ENCODE measurements around the gene EMC9. TPM values are rescaled to one million over a fixed set of nuclear protein-coding genes. Genes with fewer than 3 reads are reported as not detected.
"Not testable (repeated sequence)": the region's sequence is repeated elsewhere in the genome, so short reads cannot be mapped to it uniquely, and the experiment has no call there.

Gene EMC9
- total RNA-seq, 2 donors from 2014 or later = 38.0 to 56.5 TPM

- peaks cover 15 to 34% of the 10 kb centered on the region in 2 donors for H3K36me3 Mint-ChIP-seq (ENCODE audit: insufficient read depth in 2 of 2)
- H3K4me1 Mint-ChIP-seq (ENCODE audit: low read depth) = peaks cover 20% of the 10 kb centered on the region
- ATAC-seq (replicated peaks in 1 of 2) (no peak), DNase-seq (no peak)
- H3K9me3 Mint-ChIP-seq = no peaks in the 10 kb centered on the region
- H3K27ac Mint-ChIP-seq = peak overlapping the region; percentile 94
- H3K27me3 Mint-ChIP-seq (ENCODE audit: low read depth) = no peaks in the 10 kb centered on the region
- peak overlapping the region; percentile 98 to 100 for H3K4me3 Mint-ChIP-seq
Observed at GRCh38 chr14:24115422-24116127, 25.8 kb downstream of the EMC9 start.

- peak; percentile 88 to 89 for ATAC-seq (replicated peaks in 1 of 2)
- Mint-ChIP-seq H3K27ac (peak within 1 kb of the TSS; percentile 94), H3K4me1 (ENCODE audit: low read depth) (peaks cover 21% of the 10 kb centered on the region), H3K27me3 (ENCODE audit: low read depth) (no peaks in the 10 kb centered on the region), H3K36me3 (ENCODE audit: insufficient read depth in 2 of 2) (peaks cover 14 to 34% of the 10 kb centered on the region in 2 donors), H3K9me3 (no peaks in the 10 kb centered on the region), H3K4me3 (peak within 1 kb of the TSS; percentile 98 to 100)
- DNase-seq = peak; percentile 99
Observed at GRCh38 chr14:24114532-24115421, 26.6 kb downstream of the EMC9 start, which contains the start of the genes DCAF11 and NRL. Gene DCAF11 (plus strand): TSS chr14:24114777. CDS start chr14:24115595, 818 bp downstream. Gene NRL (minus strand): TSS chr14:24114949. CDS start chr14:24082848, 32,101 bp downstream.

- no peaks in the 10 kb centered on the region for H3K27me3 Mint-ChIP-seq (ENCODE audit: low read depth)
- peak; percentile 47 for ATAC-seq (replicated peaks in 1 of 2)
- peaks cover 12 to 28% of the 10 kb centered on the region in 2 donors for H3K36me3 Mint-ChIP-seq (ENCODE audit: insufficient read depth in 2 of 2)
- H3K9me3 Mint-ChIP-seq = no peaks in the 10 kb centered on the region
- peaks cover 30% of the 10 kb centered on the region for H3K4me1 Mint-ChIP-seq (ENCODE audit: low read depth)
- peak overlapping the region; percentile 98 to 100 for H3K4me3 Mint-ChIP-seq
- DNase-seq = peak; percentile 87 to 89
- H3K27ac Mint-ChIP-seq = peak overlapping the region; percentile 94
Observed at GRCh38 chr14:24113801-24114531, 27.4 kb downstream of the EMC9 start.

DNA sequence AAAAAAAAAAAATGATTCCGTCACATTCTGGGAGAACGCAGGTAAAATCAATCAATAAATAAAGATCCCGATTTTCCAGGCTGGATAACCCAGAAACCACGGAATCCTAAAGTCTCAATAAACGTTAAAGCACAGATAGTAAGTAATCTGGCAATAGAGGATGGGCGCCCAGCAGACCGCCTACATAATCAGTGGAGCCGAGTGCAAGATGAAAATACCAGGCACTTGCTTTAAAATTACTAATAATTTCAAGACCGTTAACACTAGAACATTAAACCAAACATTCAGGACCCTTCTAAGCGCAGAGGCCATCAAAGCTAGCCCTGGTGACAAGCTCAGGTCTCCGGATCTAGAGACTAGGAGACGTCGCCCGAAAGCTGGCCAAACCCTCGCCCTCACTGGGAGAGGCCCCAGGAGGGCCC, 28.0 kb downstream of the EMC9 start:
- Mint-ChIP-seq H3K9me3 (no peaks in the 10 kb centered on the region), H3K36me3 (ENCODE audit: insufficient read depth in 2 of 2) (peaks cover 9 to 22% of the 10 kb centered on the region in 2 donors), H3K27me3 (ENCODE audit: low read depth) (no peaks in the 10 kb centered on the region), H3K27ac (peak overlapping the region; percentile 94), H3K4me1 (ENCODE audit: low read depth) (peaks cover 35% of the 10 kb centered on the region), H3K4me3 (peak overlapping the region; percentile 98 to 100)
- no peak for DNase-seq
- ATAC-seq (replicated peaks in 1 of 2) = no peak

DNA sequence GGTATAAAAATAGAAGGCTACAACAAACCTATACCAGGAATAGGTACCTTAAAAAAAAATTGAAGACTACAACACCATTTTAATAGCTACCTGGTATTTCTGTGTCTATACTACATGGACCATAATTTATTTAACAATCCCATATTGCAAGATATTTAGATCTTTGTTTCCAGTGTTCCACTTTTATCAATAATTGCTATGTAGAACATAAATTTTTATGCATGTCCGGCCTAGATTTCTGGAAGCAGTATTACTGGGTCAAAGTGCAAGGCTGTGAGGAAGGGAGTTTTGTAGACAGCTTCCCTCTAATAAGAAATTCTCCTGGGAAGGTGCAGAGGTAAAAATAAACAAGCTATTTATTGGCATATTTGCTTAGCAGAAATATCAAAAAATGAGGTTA, 30.9 kb downstream of the EMC9 start:
- H3K4me3 Mint-ChIP-seq = no peak overlapping the region
- no peak for ATAC-seq (replicated peaks in 1 of 2)
- peaks cover 24% of the 10 kb centered on the region for H3K4me1 Mint-ChIP-seq (ENCODE audit: low read depth)
- peaks cover 5% of the 10 kb centered on the region in 2 donors for H3K36me3 Mint-ChIP-seq (ENCODE audit: insufficient read depth in 2 of 2)
- DNase-seq = no peak
- no peaks in the 10 kb centered on the region for H3K9me3 Mint-ChIP-seq
- H3K27ac Mint-ChIP-seq = no peak overlapping the region
- no peaks in the 10 kb centered on the region for H3K27me3 Mint-ChIP-seq (ENCODE audit: low read depth)

GRCh38 chr14:24110060-24110459, 31.3 kb downstream of the EMC9 start:
- Mint-ChIP-seq H3K36me3 (ENCODE audit: insufficient read depth in 2 of 2) (peaks cover under 1 to 1% of the 10 kb centered on the region in 2 donors), H3K27me3 (ENCODE audit: low read depth) (no peaks in the 10 kb centered on the region), H3K4me3 (no peak overlapping the region), H3K4me1 (ENCODE audit: low read depth) (peaks cover 20% of the 10 kb centered on the region), H3K27ac (peak overlapping the region; percentile 28), H3K9me3 (no peaks in the 10 kb centered on the region)
- DNase-seq = no peak
- ATAC-seq (replicated peaks in 1 of 2) = no peak

- H3K27ac Mint-ChIP-seq = peak overlapping the region; percentile 87
- no peaks in the 10 kb centered on the region for H3K9me3 Mint-ChIP-seq
- H3K36me3 Mint-ChIP-seq (ENCODE audit: insufficient read depth in 2 of 2) = peaks cover 6 to 15% of the 10 kb centered on the region in 2 donors
- no peaks in the 10 kb centered on the region for H3K27me3 Mint-ChIP-seq (ENCODE audit: low read depth)
- ATAC-seq (replicated peaks in 1 of 2) = peak in 1 of 2 donors; percentile 37
- H3K4me1 Mint-ChIP-seq (ENCODE audit: low read depth) = peaks cover 19% of the 10 kb centered on the region
- no peak for DNase-seq
- peak overlapping the region; percentile 24 to 30 for H3K4me3 Mint-ChIP-seq
Observed at GRCh38 chr14:24108336-24108874, 33.0 kb downstream of the EMC9 start.

DNA sequence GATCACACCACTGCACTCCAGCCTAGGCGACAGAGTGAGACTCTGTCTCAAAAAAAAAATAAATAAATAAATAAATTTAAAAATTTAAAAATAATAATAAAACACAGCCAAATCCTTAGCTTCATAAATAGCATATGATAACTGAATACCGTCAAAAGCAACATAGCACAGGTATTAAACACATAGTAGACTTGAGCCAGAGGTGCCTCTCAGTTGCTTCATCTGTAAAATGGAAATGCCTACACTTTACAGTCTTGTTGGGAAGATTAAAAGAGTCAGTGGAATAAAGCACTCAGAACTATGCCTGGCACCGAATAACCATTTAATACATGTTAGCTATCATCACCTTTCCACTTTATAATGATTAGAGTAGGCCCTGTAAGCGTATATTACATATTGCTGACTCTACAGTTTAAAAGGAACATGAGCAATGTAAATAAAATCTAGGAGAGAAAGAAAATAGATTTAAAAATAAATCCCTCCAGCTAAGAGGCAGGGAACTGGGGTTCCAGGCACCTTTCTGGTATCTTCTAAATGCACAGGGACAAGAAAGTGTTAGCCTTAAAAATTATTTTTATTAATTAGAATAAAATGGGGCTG, 34.6 kb downstream of the EMC9 start:
- H3K27me3 Mint-ChIP-seq (ENCODE audit: low read depth) = no peaks in the 10 kb centered on the region
- peaks cover 9 to 27% of the 10 kb centered on the region in 2 donors for H3K36me3 Mint-ChIP-seq (ENCODE audit: insufficient read depth in 2 of 2)

GRCh38 chr14:24105609-24106239, 35.7 kb downstream of the EMC9 start:
- Mint-ChIP-seq H3K4me1 (ENCODE audit: low read depth) (peaks cover 19% of the 10 kb centered on the region), H3K27ac (peak overlapping the region; percentile 81), H3K36me3 (ENCODE audit: insufficient read depth in 2 of 2) (peaks cover 9 to 27% of the 10 kb centered on the region in 2 donors)
- not testable (repeated sequence) for H3K4me3 Mint-ChIP-seq; DNase-seq; H3K9me3 Mint-ChIP-seq; ATAC-seq (replicated peaks in 1 of 2); H3K27me3 Mint-ChIP-seq (ENCODE audit: low read depth)

More for the DNA sequence above, 34.6 kb downstream of the EMC9 start:
- H3K27ac Mint-ChIP-seq = peak overlapping the region; percentile 22
- H3K4me1 Mint-ChIP-seq (ENCODE audit: low read depth) = peaks cover 19% of the 10 kb centered on the region
- no peak overlapping the region for H3K4me3 Mint-ChIP-seq
- no peaks in the 10 kb centered on the region for H3K9me3 Mint-ChIP-seq
- ATAC-seq (replicated peaks in 1 of 2) (no peak), DNase-seq (no peak)

DNA sequence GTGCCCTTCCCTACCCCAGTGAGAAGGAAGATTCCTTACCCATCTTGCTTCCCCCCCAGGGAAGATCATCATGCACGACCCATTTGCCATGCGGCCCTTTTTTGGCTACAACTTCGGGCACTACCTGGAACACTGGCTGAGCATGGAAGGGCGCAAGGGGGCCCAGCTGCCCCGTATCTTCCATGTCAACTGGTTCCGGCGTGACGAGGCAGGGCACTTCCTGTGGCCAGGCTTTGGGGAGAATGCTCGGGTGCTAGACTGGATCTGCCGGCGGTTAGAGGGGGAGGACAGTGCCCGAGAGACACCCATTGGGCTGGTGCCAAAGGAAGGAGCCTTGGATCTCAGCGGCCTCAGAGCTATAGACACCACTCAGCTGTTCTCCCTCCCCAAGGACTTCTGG, 37.9 kb downstream of the EMC9 start:
- Mint-ChIP-seq H3K9me3 (no peaks in the 10 kb centered on the region), H3K4me3 (no peak overlapping the region), H3K36me3 (ENCODE audit: insufficient read depth in 2 of 2) (peaks cover 12 to 32% of the 10 kb centered on the region in 2 donors), H3K27me3 (ENCODE audit: low read depth) (no peaks in the 10 kb centered on the region), H3K4me1 (ENCODE audit: low read depth) (peaks cover 4% of the 10 kb centered on the region), H3K27ac (no peak overlapping the region)
- DNase-seq = no peak
- ATAC-seq (replicated peaks in 1 of 2) = no peak

GRCh38 chr14:24102357-24103048, 38.9 kb downstream of the EMC9 start:
- no peak for ATAC-seq (replicated peaks in 1 of 2)
- no peaks in the 10 kb centered on the region for H3K4me1 Mint-ChIP-seq (ENCODE audit: low read depth)
- DNase-seq = no peak
- no peaks in the 10 kb centered on the region for H3K9me3 Mint-ChIP-seq
- no peak overlapping the region for H3K27ac Mint-ChIP-seq
- H3K27me3 Mint-ChIP-seq (ENCODE audit: low read depth) = no peaks in the 10 kb centered on the region
- H3K36me3 Mint-ChIP-seq (ENCODE audit: insufficient read depth in 2 of 2) = peaks cover 12 to 37% of the 10 kb centered on the region in 2 donors
- no peak overlapping the region for H3K4me3 Mint-ChIP-seq

Data from activated T-cell treated with anti-CD3 and anti-CD28 coated beads, Interleukin-2, amount 50 U/mL, for 72 hours (primary cell).